SU-DHL-6 (cell line): ENCODE measurements around the gene PDS5A.

Experiments used
- H2AFZ ChIP-seq: fragments of 200-600 bp; sonication (generic); 2 replicates; pipeline ENCODE4 v1.6.1; 2014; ENCODE audit warnings: low read depth, mild to moderate bottlenecking, moderate library complexity, mixed read lengths, antibody characterized with exemption, low read length; ENCODE audit not compliant: severe bottlenecking
- H3F3A ChIP-seq: fragments of 200-600 bp; shearing (Covaris generic); 2 replicates; pipeline ENCODE4 v1.6.0; 2016; ENCODE audit warnings: antibody characterized with exemption, mild to moderate bottlenecking; ENCODE audit not compliant: insufficient read depth
- H3K27ac ChIP-seq: fragments of 200-600 bp; sonication (generic); 2 replicates; pipeline ENCODE4 v1.5.1; 2016; ENCODE audit warnings: low read depth, mild to moderate bottlenecking, low read length, moderate library complexity, mixed read lengths
- H3K27me3 ChIP-seq: fragments of 200-600 bp; sonication (generic), shearing (Covaris generic); 2 replicates; pipeline ENCODE4 v1.6.0; 2014; ENCODE audit warnings: mild to moderate bottlenecking, low read length
- H3K36me3 ChIP-seq: fragments of 200-600 bp; sonication (generic); 2 replicates; pipeline ENCODE4 v1.6.1; 2014; ENCODE audit warnings: mild to moderate bottlenecking, low read length, mixed read lengths
- H3K4me2 ChIP-seq: fragments of 300-600, 200-600 bp; shearing (Covaris generic), sonication (generic); 2 replicates; pipeline ENCODE4 v1.6.0; 2014; ENCODE audit warnings: low read length, low read depth, mild to moderate bottlenecking; ENCODE audit not compliant: poor library complexity, severe bottlenecking
- H3K4me3 ChIP-seq: fragments of 200-600 bp; sonication (generic); 2 replicates; pipeline ENCODE4 v1.5.1; 2014; ENCODE audit warnings: antibody characterized with exemption, low read length, mild to moderate bottlenecking, mixed read lengths; ENCODE audit not compliant: insufficient read depth, poor library complexity, severe bottlenecking
- H3K79me2 ChIP-seq: fragments of 200-600 bp; sonication (generic); 2 replicates; pipeline ENCODE4 v1.6.1; 2014; ENCODE audit warnings: mild to moderate bottlenecking, low read length, moderate library complexity; ENCODE audit not compliant: insufficient read depth
- H3K9ac ChIP-seq: fragments of 200-600 bp; sonication (generic); 2 replicates; pipeline ENCODE4 v1.7.0; 2014; ENCODE audit warnings: mild to moderate bottlenecking, low read length
- H3K9me2 ChIP-seq: fragments of 200-600 bp; sonication (generic); replicated peaks from 2 replicates; pipeline ENCODE4 v1.6.1; 2014; ENCODE audit warnings: low read length; ENCODE audit not compliant: insufficient read depth
- H3K9me3 ChIP-seq: fragments of 200-600 bp; sonication (generic); 2 replicates; pipeline ENCODE4 v1.6.1; 2014; ENCODE audit warnings: low read length, mixed read lengths; ENCODE audit not compliant: insufficient read depth
- H4K20me1 ChIP-seq: fragments of 200-600 bp; sonication (generic); 2 replicates; pipeline ENCODE4 v1.6.1; 2014; ENCODE audit warnings: low read depth, mild to moderate bottlenecking, antibody characterized with exemption, low read length, moderate library complexity, mixed read lengths
- EZH2phosphoT487 ChIP-seq: fragments of 200-600 bp; sonication (generic), shearing (Covaris generic); conservative IDR thresholded peaks from 2 replicates; pipeline ENCODE4 v1.6.1; 2018; ENCODE audit warnings: mild to moderate bottlenecking, antibody characterized with exemption, low read length, moderate library complexity, mixed read lengths
- TF ChIP-seq, protein P1 (sequence below): fragments of 200-600 bp; sonication (generic); IDR thresholded peaks from one replicate; pipeline ENCODE4 v1.5.1; 2017; ENCODE audit warnings: antibody characterized with exemption, mild to moderate bottlenecking, low read length, moderate library complexity; ENCODE audit not compliant: insufficient read depth, poor library complexity, severe bottlenecking

Gene PDS5A

DNA sequence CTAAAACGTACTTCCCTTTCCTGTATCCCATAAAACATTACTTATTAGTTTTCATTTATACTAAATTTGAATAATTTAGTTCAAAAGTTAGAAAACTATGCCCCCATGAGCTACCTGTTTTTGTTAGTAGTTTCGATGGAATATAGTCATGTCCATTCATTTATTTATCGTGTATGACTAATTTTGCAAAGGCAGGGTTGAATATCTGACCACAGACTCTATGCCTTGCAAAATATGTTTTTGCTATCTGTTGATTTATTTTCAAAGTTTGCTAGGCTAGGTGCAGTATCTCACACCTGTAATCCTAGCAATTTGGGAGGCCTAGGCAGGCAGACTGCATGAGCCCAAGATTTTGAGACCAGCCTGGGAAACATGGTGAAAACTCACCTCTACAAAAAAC is 78.4 kb downstream of the PDS5A start:
- Histone ChIP-seq H3F3A (peaks cover 13% of the 10 kb centered on the region; the same call in 1 of the 2 replicates), H3K27me3 (no peaks in the 10 kb centered on the region), H3K79me2 (no peaks in the 10 kb centered on the region), H3K27ac (no peak overlapping the region), H3K9ac (no peak overlapping the region), H3K4me3 (no peak overlapping the region), H2AFZ (no peak overlapping the region), H3K4me2 (no peak overlapping the region), H3K9me3 (no peaks in the 10 kb centered on the region), H4K20me1 (no peaks in the 10 kb centered on the region), H3K9me2 (no peaks in the 10 kb centered on the region), H3K36me3 (peaks cover 71% of the 10 kb centered on the region)
- TF ChIP-seq, protein P1, sequence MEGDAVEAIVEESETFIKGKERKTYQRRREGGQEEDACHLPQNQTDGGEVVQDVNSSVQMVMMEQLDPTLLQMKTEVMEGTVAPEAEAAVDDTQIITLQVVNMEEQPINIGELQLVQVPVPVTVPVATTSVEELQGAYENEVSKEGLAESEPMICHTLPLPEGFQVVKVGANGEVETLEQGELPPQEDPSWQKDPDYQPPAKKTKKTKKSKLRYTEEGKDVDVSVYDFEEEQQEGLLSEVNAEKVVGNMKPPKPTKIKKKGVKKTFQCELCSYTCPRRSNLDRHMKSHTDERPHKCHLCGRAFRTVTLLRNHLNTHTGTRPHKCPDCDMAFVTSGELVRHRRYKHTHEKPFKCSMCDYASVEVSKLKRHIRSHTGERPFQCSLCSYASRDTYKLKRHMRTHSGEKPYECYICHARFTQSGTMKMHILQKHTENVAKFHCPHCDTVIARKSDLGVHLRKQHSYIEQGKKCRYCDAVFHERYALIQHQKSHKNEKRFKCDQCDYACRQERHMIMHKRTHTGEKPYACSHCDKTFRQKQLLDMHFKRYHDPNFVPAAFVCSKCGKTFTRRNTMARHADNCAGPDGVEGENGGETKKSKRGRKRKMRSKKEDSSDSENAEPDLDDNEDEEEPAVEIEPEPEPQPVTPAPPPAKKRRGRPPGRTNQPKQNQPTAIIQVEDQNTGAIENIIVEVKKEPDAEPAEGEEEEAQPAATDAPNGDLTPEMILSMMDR = no peak
- no peak for TF ChIP-seq EZH2phosphoT487

DNA sequence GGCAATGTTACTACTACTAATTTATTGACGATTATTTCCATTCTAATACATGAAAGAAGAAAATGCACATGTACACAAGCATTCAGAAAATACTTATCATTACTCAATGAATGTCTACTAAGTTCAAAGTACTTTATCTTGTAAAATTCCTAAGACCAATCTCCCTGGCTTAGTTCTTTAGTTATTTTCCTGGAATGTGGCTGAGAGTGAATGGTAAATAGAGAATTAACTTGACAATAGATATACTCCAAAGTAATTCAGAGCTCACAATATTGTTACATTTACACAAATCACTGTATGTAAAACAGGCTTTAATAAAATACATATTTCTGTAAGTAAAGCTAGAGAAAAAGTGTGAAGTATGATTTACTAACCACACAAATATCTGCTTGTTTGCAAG is 79.7 kb downstream of the PDS5A start:
- H2AFZ ChIP-seq = no peak overlapping the region
- H3K79me2 ChIP-seq = no peaks in the 10 kb centered on the region
- no peak overlapping the region for H3K4me3 ChIP-seq
- H3K9ac ChIP-seq = no peak overlapping the region
- no peaks in the 10 kb centered on the region for H3K9me2 ChIP-seq
- peaks cover 69% of the 10 kb centered on the region for H3K36me3 ChIP-seq
- H3K9me3 ChIP-seq = no peaks in the 10 kb centered on the region
- no peak overlapping the region for H3K4me2 ChIP-seq
- no peaks in the 10 kb centered on the region for H4K20me1 ChIP-seq
- H3K27me3 ChIP-seq = no peaks in the 10 kb centered on the region
- TF ChIP-seq, protein P1 = no peak
- no peak for TF ChIP-seq EZH2phosphoT487
- peaks cover 17% of the 10 kb centered on the region for H3F3A ChIP-seq
- no peak overlapping the region for H3K27ac ChIP-seq

DNA sequence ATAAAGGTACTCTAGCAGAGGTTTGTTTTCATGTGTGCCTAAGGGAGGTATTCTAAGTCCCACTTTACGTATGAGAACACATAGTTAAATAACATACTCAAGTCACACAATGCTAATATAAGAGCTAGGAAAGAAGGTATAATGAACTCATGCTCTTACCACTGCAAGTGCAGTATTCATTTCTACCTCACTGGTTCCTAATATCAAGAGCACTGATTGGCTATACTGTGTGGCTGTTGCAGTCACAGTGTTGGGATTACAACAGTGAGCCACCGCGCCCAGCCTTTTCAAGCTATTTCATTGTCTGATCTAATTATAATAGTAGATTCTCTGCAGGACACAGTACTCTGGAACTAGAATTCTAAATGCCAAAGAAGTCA is 84.0 kb downstream of the PDS5A start:
- H3K9me2 ChIP-seq = no peaks in the 10 kb centered on the region
- H3K4me3 ChIP-seq = no peak overlapping the region
- H3K27me3 ChIP-seq = no peaks in the 10 kb centered on the region
- no peak overlapping the region for H2AFZ ChIP-seq
- no peaks in the 10 kb centered on the region for H3K9me3 ChIP-seq
- no peaks in the 10 kb centered on the region for H4K20me1 ChIP-seq
- no peak overlapping the region for H3K4me2 ChIP-seq
- H3K79me2 ChIP-seq = no peaks in the 10 kb centered on the region
- H3K36me3 ChIP-seq = peaks cover 42% of the 10 kb centered on the region
- H3K9ac ChIP-seq = no peak overlapping the region
- TF ChIP-seq, protein P1 = no peak
- no peak for TF ChIP-seq EZH2phosphoT487
- no peak overlapping the region for H3K27ac ChIP-seq
- peaks cover 6% of the 10 kb centered on the region; the same call in 1 of the 2 replicates for H3F3A ChIP-seq
